ENCODE measurements around the gene RERE. TPM values are rescaled to one million over a fixed set of nuclear protein-coding genes. Genes with fewer than 3 reads are reported as not detected.
A peak's percentile ranks its signal among the peaks of the same experiment; 100 is the strongest.

Gene RERE
- total RNA-seq, 1 experiment from 2014 or later, result 73.4 TPM

GRCh38 chr1:8813016-8813763 is 4.2 kb downstream of the RERE start:
- Histone ChIP-seq H2AFZ (no peak overlapping the region), H3K9me3 (ENCODE audit: insufficient read depth, low read depth) (no peaks in the 10 kb centered on the region), H3K79me2 (ENCODE audit: low read depth) (peaks cover 51% of the 10 kb centered on the region), H3K9me2 (ENCODE audit: insufficient read depth) (no peaks in the 10 kb centered on the region), H3K4me1 (replicated peaks; ENCODE audit: insufficient read depth) (peaks cover 33% of the 10 kb centered on the region), H3K4me2 (peak overlapping the region; percentile 9; the same call in 1 of the 2 replicates), H3K27me3 (ENCODE audit: insufficient read depth, low read depth) (no peaks in the 10 kb centered on the region), H3K36me3 (ENCODE audit: low read depth) (no peaks in the 10 kb centered on the region), H3F3A (ENCODE audit: insufficient read depth, low read depth) (peaks cover 3% of the 10 kb centered on the region), H3K27ac (no peak overlapping the region), H3K4me3 (no peak overlapping the region), H4K20me1 (ENCODE audit: insufficient read depth) (no peaks in the 10 kb centered on the region)
- ChIA-PET CTCF (interaction anchor here (0.6 kb wide), 1 partner anchor 13 kb away, joined by 3 read pairs; no protein-coding TSS in a partner anchor), POLR2A (ENCODE audit: unreplicated experiment) (interaction anchor here (0.6 kb wide), 1 partner anchor 36 kb away, joined by 3 read pairs; no protein-coding TSS in a partner anchor)
- intact Hi-C loops (cut with micrococcal nuclease; ENCODE audit: unreplicated experiment), result no loop called here
- BruUV-seq (replicated peaks), result no TSS peak
- no peak for DNase-seq
- TF ChIP-seq EZH2 (IDR thresholded peaks at IDR 0.05; ENCODE audit: low read depth), result no peak
- TF ChIP-seq CTCF (conservative IDR thresholded peaks at IDR 0.05), result no peak

- no peak overlapping the region for H3K4me2 ChIP-seq
- ChIA-PET CTCF (no interaction called here), POLR2A (ENCODE audit: unreplicated experiment) (interaction anchor here (0.6 kb wide), 1 partner anchor 8 kb away, joined by 20 read pairs; no protein-coding TSS in a partner anchor)
- H3K79me2 ChIP-seq (ENCODE audit: low read depth), result peaks cover 51% of the 10 kb centered on the region
- intact Hi-C loops (cut with micrococcal nuclease; ENCODE audit: unreplicated experiment), result no loop called here
- no peaks in the 10 kb centered on the region for H4K20me1 ChIP-seq (ENCODE audit: insufficient read depth)
- peaks cover 32% of the 10 kb centered on the region for H3K4me1 ChIP-seq (replicated peaks; ENCODE audit: insufficient read depth)
- H3K27ac ChIP-seq, result no peak overlapping the region
- H3K4me3 ChIP-seq, result no peak overlapping the region
- no peak for DNase-seq
- H3K36me3 ChIP-seq (ENCODE audit: low read depth), result no peaks in the 10 kb centered on the region
- no peaks in the 10 kb centered on the region for H3F3A ChIP-seq (ENCODE audit: insufficient read depth, low read depth)
- H2AFZ ChIP-seq, result no peak overlapping the region
- H3K27me3 ChIP-seq (ENCODE audit: insufficient read depth, low read depth), result no peaks in the 10 kb centered on the region
- BruUV-seq (replicated peaks), result no TSS peak
- TF ChIP-seq CTCF (conservative IDR thresholded peaks at IDR 0.05), result no peak
- TF ChIP-seq EZH2 (IDR thresholded peaks at IDR 0.05; ENCODE audit: low read depth), result no peak
- H3K9me2 ChIP-seq (ENCODE audit: insufficient read depth), result no peaks in the 10 kb centered on the region
- H3K9me3 ChIP-seq (ENCODE audit: insufficient read depth, low read depth), result no peaks in the 10 kb centered on the region
These were observed 5.4 kb downstream of the RERE start for GRCh38 chr1:8812081-8812480.

- Histone ChIP-seq H3F3A (ENCODE audit: insufficient read depth, low read depth) (no peaks in the 10 kb centered on the region), H3K27me3 (ENCODE audit: insufficient read depth, low read depth) (no peaks in the 10 kb centered on the region), H4K20me1 (ENCODE audit: insufficient read depth) (no peaks in the 10 kb centered on the region), H3K9me2 (ENCODE audit: insufficient read depth) (no peaks in the 10 kb centered on the region), H3K79me2 (ENCODE audit: low read depth) (peaks cover 41% of the 10 kb centered on the region), H3K36me3 (ENCODE audit: low read depth) (no peaks in the 10 kb centered on the region), H3K4me3 (no peak overlapping the region), H3K27ac (no peak overlapping the region), H3K4me2 (no peak overlapping the region), H3K9me3 (ENCODE audit: insufficient read depth, low read depth) (no peaks in the 10 kb centered on the region), H2AFZ (no peak overlapping the region), H3K4me1 (replicated peaks; ENCODE audit: insufficient read depth) (peaks cover 25% of the 10 kb centered on the region)
- intact Hi-C loops (cut with micrococcal nuclease; ENCODE audit: unreplicated experiment), result no loop called here
- CTCF ChIA-PET, result no interaction called here
- no TSS peak for BruUV-seq (replicated peaks)
- POLR2A ChIA-PET (ENCODE audit: unreplicated experiment), result interaction anchor here (0.7 kb wide), 1 partner anchor 24 kb away, joined by 3 read pairs; no protein-coding TSS in a partner anchor
- DNase-seq, result no peak
- no peak for TF ChIP-seq EZH2 (IDR thresholded peaks at IDR 0.05; ENCODE audit: low read depth)
- no peak for TF ChIP-seq CTCF (conservative IDR thresholded peaks at IDR 0.05)
These were observed 6.5 kb downstream of the RERE start for GRCh38 chr1:8810987-8811386.

Measured in PC-9 (cell line).